C4-2B (cell line): ENCODE data around the gene ATG2B.

ENCODE experiments used
- H3K27ac ChIP-seq: fragments of 450-650 bp; 2 replicates; pipeline ENCODE4 v1.5.1; 2017
- CTCF ChIP-seq: fragments of 450-650 bp; conservative IDR thresholded peaks from 2 replicates; pipeline ENCODE4 v1.5.1; 2017; ENCODE audit warnings: mild to moderate bottlenecking
- ZFX ChIP-seq: fragments of 450-650 bp; IDR thresholded peaks from 2 replicates; pipeline ENCODE4 v1.6.1; 2017

ATG2B gene

GRCh38 chr14:96324219-96324618 is 38.9 kb downstream of the ATG2B start:
- TF ChIP-seq CTCF (no peak), ZFX (no peak)

DNA sequence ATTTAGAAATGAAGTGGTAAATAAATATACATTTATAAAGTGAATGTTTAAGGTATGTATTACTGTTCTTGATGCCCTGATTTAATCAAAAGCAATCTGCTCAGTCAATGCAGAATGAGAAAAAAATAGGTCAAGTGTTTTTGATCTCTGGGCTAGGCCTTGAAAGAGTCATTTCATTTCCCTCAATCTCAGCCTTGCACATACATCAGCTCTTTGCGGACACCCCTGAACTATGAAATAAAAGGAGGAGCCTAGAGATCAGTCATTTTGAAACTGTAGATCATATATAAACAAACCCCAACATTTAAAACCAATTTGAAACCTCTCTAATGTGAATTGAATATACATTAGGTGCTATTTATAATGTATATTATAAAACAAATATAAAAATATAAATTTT is 42.5 kb downstream of the ATG2B start:
- TF ChIP-seq CTCF (no peak), ZFX (no peak)
- no peak overlapping the region for H3K27ac ChIP-seq

More at GRCh38 chr14:96324219-96324618, 38.9 kb downstream of the ATG2B start:
- H3K27ac ChIP-seq = no peak overlapping the region

- TF ChIP-seq ZFX (no peak), CTCF (no peak)
- no peak overlapping the region for H3K27ac ChIP-seq
These were observed 44.3 kb downstream of the ATG2B start for GRCh38 chr14:96318836-96319235.

GRCh38 chr14:96316087-96316486 is 47.1 kb downstream of the ATG2B start:
- TF ChIP-seq CTCF (no peak), ZFX (no peak)
- H3K27ac ChIP-seq = no peak overlapping the region

GRCh38 chr14:96310906-96311305 is 52.2 kb downstream of the ATG2B start:
- H3K27ac ChIP-seq = no peak overlapping the region
- TF ChIP-seq ZFX (no peak), CTCF (no peak)

GRCh38 chr14:96309896-96310330 is 53.2 kb downstream of the ATG2B start:
- no peak overlapping the region for H3K27ac ChIP-seq
- TF ChIP-seq CTCF (no peak), ZFX (no peak)

- no peak overlapping the region for H3K27ac ChIP-seq
- TF ChIP-seq ZFX (no peak), CTCF (no peak)
These were observed 53.8 kb downstream of the ATG2B start for GRCh38 chr14:96309133-96309895.
